SK-N-SH treated with all-trans-retinoic acid at 6 μM for 48 hours (cell line): ENCODE data around the gene ITGB4.

Experiments used
- ATAC-seq: fragments of 200-7000 bp; cut with Tn5 transposase; 3 replicates; pipeline ENCODE4 v1.9.1; 2020; ENCODE audit warnings: mild to moderate bottlenecking, moderate library complexity
- BACH2 ChIP-seq: fragments of 250-450 bp; sonication (Bioruptor Pico); IDR thresholded peaks from 2 replicates; pipeline ENCODE4 v1.9.0; 2021; ENCODE audit warnings: mild to moderate bottlenecking, borderline replicate concordance
- CREB5 ChIP-seq: fragments of 250-450 bp; sonication (Bioruptor Pico); IDR thresholded peaks from 2 replicates; pipeline ENCODE4 v1.5.1; 2020; ENCODE audit warnings: low read depth, mild to moderate bottlenecking, moderate library complexity
- CSRNP3 ChIP-seq: fragments of 250-450 bp; sonication (Bioruptor Pico); IDR thresholded peaks from 2 replicates; pipeline ENCODE4 v1.5.1; 2021; ENCODE audit warnings: mild to moderate bottlenecking, moderate library complexity
- GLIS3 ChIP-seq: fragments of 250-450 bp; sonication (Bioruptor Pico); IDR thresholded peaks from 2 replicates; pipeline ENCODE4 v1.5.0; 2020; ENCODE audit warnings: mild to moderate bottlenecking, moderate library complexity
- OSR1 ChIP-seq: fragments of 250-450 bp; sonication (Bioruptor Pico); IDR thresholded peaks from 2 replicates; pipeline ENCODE4 v1.8.0; 2022; ENCODE audit warnings: moderate library complexity, mild to moderate bottlenecking, inconsistent platforms
- PATZ1 ChIP-seq: fragments of 250-450 bp; sonication (Bioruptor Pico); IDR thresholded peaks from 2 replicates; pipeline ENCODE4 v1.8.0; 2020; ENCODE audit warnings: mild to moderate bottlenecking, moderate library complexity, borderline replicate concordance
- POU6F1 ChIP-seq: fragments of 250-450 bp; sonication (Bioruptor Pico); IDR thresholded peaks from 2 replicates; pipeline ENCODE4 v1.8.0; 2021; ENCODE audit warnings: low read depth, mild to moderate bottlenecking, moderate library complexity, borderline replicate concordance
- PPARA ChIP-seq: fragments of 250-450 bp; sonication (Bioruptor Pico); IDR thresholded peaks from 2 replicates; pipeline ENCODE4 v1.5.0; 2020; ENCODE audit warnings: mild to moderate bottlenecking, borderline replicate concordance
- RARB ChIP-seq: fragments of 250-450 bp; sonication (Bioruptor Pico); IDR thresholded peaks from 2 replicates; pipeline ENCODE4 v1.8.0; 2021; ENCODE audit warnings: mild to moderate bottlenecking, moderate library complexity
- SNAI2 ChIP-seq: fragments of 250-450 bp; sonication (Bioruptor Pico); IDR thresholded peaks from 2 replicates; pipeline ENCODE4 v1.5.0; 2020; ENCODE audit warnings: mild to moderate bottlenecking, moderate library complexity
- TOX ChIP-seq: fragments of 250-450 bp; sonication (Bioruptor Pico); IDR thresholded peaks from 2 replicates; pipeline ENCODE4 v1.8.0; 2021; ENCODE audit warnings: mild to moderate bottlenecking, moderate library complexity, borderline replicate concordance
- TSHZ2 ChIP-seq: fragments of 250-450 bp; sonication (Bioruptor Pico); IDR thresholded peaks from 2 replicates; pipeline ENCODE4 v1.5.0; 2020; ENCODE audit warnings: mild to moderate bottlenecking, moderate library complexity
- ZC3H10 ChIP-seq: fragments of 250-450 bp; sonication (Bioruptor Pico); IDR thresholded peaks from 2 replicates; pipeline ENCODE4 v1.5.1; 2021; ENCODE audit warnings: mild to moderate bottlenecking, moderate library complexity
- ZFP3 ChIP-seq: fragments of 250-450 bp; sonication (Bioruptor Pico); IDR thresholded peaks from 2 replicates; pipeline ENCODE4 v1.5.0; 2020; ENCODE audit warnings: mild to moderate bottlenecking, moderate library complexity
- ZFP30 ChIP-seq: fragments of 450-650 bp; formaldehyde crosslinking; IDR thresholded peaks from 2 replicates; pipeline ENCODE4 v1.5.0; 2022; ENCODE audit warnings: mild to moderate bottlenecking, moderate library complexity
- ZNF565 ChIP-seq: fragments of 450-650 bp; formaldehyde crosslinking; conservative IDR thresholded peaks from 2 replicates; pipeline ENCODE4 v1.5.0; 2020; ENCODE audit warnings: low read depth, mild to moderate bottlenecking, moderate library complexity
- ZNF70 ChIP-seq: fragments of 450-650 bp; formaldehyde crosslinking; IDR thresholded peaks from 2 replicates; pipeline ENCODE4 v1.5.0; 2020; ENCODE audit warnings: mild to moderate bottlenecking, moderate library complexity

Gene ITGB4

GRCh38 chr17:75729351-75729750, 8.1 kb downstream of the ITGB4 start:
- ATAC-seq = no peak
- TF ChIP-seq ZNF70 (CRISPR knock-in tag) = no peak
- no peak for TF ChIP-seq ZFP3 (CRISPR knock-in tag)

- ATAC-seq = no peak
- TF ChIP-seq TSHZ2 (no peak), PATZ1 (CRISPR knock-in tag) (no peak), SNAI2 (CRISPR knock-in tag) (no peak), CREB5 (no peak), ZFP3 (CRISPR knock-in tag) (no peak), ZC3H10 (CRISPR knock-in tag) (no peak)
These were observed 8.8 kb downstream of the ITGB4 start for GRCh38 chr17:75730065-75730464.

GRCh38 chr17:75731086-75731715, 9.9 kb downstream of the ITGB4 start:
- no peak for ATAC-seq
- TF ChIP-seq PPARA (CRISPR knock-in tag) (no peak), ZFP30 (CRISPR knock-in tag) (no peak), ZC3H10 (CRISPR knock-in tag) (no peak), ZNF565 (CRISPR knock-in tag) (no peak), POU6F1 (no peak), PATZ1 (CRISPR knock-in tag) (no peak), TOX (CRISPR knock-in tag) (no peak), RARB (CRISPR knock-in tag) (no peak), CSRNP3 (no peak), OSR1 (CRISPR knock-in tag) (no peak)

GRCh38 chr17:75731716-75732498, 10.6 kb downstream of the ITGB4 start:
- no peak for ATAC-seq
- no peak for TF ChIP-seq BACH2 (CRISPR knock-in tag)
- TF ChIP-seq GLIS3 (CRISPR knock-in tag) = no peak
- TF ChIP-seq CREB5 = no peak
- no peak for TF ChIP-seq SNAI2 (CRISPR knock-in tag)
- TF ChIP-seq, all 23 proteins: peak for 0
